GM12878 (cell line): ENCODE measurements around the gene PRR15L. TPM values are rescaled to one million over a fixed set of nuclear protein-coding genes. Genes with fewer than 3 reads are reported as not detected.

Source experiments
- ATAC-seq: fragments of 200-7000 bp; cut with Tn5 transposase; 3 replicates; pipeline ENCODE4 v1.9.1; 2020; ENCODE audit warnings: mild to moderate bottlenecking, moderate library complexity
- BruUV-seq: library from RNA; stranded (reverse); fragments of 400-500 nt; replicated peaks from 2 replicates; lab custom pipeline; 2021; lab: Mats Ljungman, UMichigan
- CTCF ChIA-PET: fragments of 300-600 bp; sonication (Branson Sonifier 250); formaldehyde crosslinking; extraction: SDS; loops from one replicate; lab custom pipeline; 2021; ENCODE audit warnings: inconsistent platforms; lab: Yijun Ruan, JAX
- POLR2A ChIA-PET: fragments of 350-600 bp; formaldehyde crosslinking; extraction: SDS; loops from one replicate; lab custom pipeline; 2021; ENCODE audit warnings: inconsistent platforms; lab: Charles Lee
- RAD21 ChIA-PET: fragments of 300-600 bp; sonication (Branson Sonifier 250); formaldehyde crosslinking; loops from one replicate; lab custom pipeline; 2023; ENCODE audit warnings: antibody characterized with exemption; ENCODE audit not compliant: unreplicated experiment; lab: Charles Lee
- SMC1A ChIA-PET: fragments of 300-600 bp; sonication (Branson Sonifier 250); formaldehyde crosslinking; loops from one replicate; lab custom pipeline; 2023; ENCODE audit not compliant: unreplicated experiment, uncharacterized antibody; lab: Charles Lee
- DNase-seq: peaks from one replicate; pipeline ENCODE4 v3.0.0-alpha.2; 2011; ENCODE audit warnings: low read depth, low spot score
- FAIRE-seq: peaks from 3 replicates; lab custom pipeline; 2011; peaks lifted over from hg19 to GRCh38; lab: Jason Lieb, UNC
- H2AFZ ChIP-seq: 2 replicates; pipeline ENCODE4 v1.6.0; 2011; ENCODE audit warnings: low read depth, low read length, control low read depth; ENCODE audit not compliant: control insufficient read depth
- H3K27ac ChIP-seq: 2 replicates; pipeline ENCODE4 v1.5.1; 2011; ENCODE audit warnings: control low read depth; ENCODE audit not compliant: control insufficient read depth, insufficient read depth
- H3K27me3 ChIP-seq, 2 experiments: replicated peaks in 1 of 2; 2 replicates each; pipeline versions ENCODE4 v1.6.0 to v1.6.1; 2011; ENCODE audit warnings: low read length in 1 of 2; ENCODE audit not compliant: control insufficient read depth in 2 of 2, insufficient read depth in 2 of 2
- H3K36me3 ChIP-seq, 2 experiments: 2 replicates each; pipeline ENCODE4 v1.5.1; 2011; ENCODE audit warnings: low read length in 1 of 2; ENCODE audit not compliant: control insufficient read depth in 2 of 2, insufficient read depth in 2 of 2
- H3K4me1 ChIP-seq: 2 replicates; pipeline ENCODE4 v1.6.1; 2011; ENCODE audit warnings: mild to moderate bottlenecking, low read length, moderate library complexity, mixed read lengths; ENCODE audit not compliant: control insufficient read depth, insufficient read depth
- H3K4me2 ChIP-seq: 2 replicates; pipeline ENCODE4 v1.6.0; 2011; ENCODE audit warnings: control low read depth; ENCODE audit not compliant: control insufficient read depth, insufficient read depth
- H3K4me3 ChIP-seq: fragments of 200-600 bp; sonication (generic); 2 replicates; pipeline ENCODE4 v1.5.1; 2016
- H3K79me2 ChIP-seq: 2 replicates; pipeline ENCODE4 v1.6.0; 2011; ENCODE audit warnings: low read length; ENCODE audit not compliant: control insufficient read depth, insufficient read depth
- H3K9ac ChIP-seq: 2 replicates; pipeline ENCODE4 v1.8.0; 2011; ENCODE audit warnings: low read length, control low read depth, mixed read lengths; ENCODE audit not compliant: control insufficient read depth, insufficient read depth
- H3K9me3 ChIP-seq: replicated peaks from 3 replicates; pipeline ENCODE4 v1.5.1; 2011; ENCODE audit warnings: mild to moderate bottlenecking, low read length; ENCODE audit not compliant: control insufficient read depth, insufficient read depth
- H4K20me1 ChIP-seq: 2 replicates; pipeline ENCODE4 v1.6.0; 2011; ENCODE audit not compliant: control insufficient read depth, insufficient read depth
- BCLAF1 ChIP-seq: fragments of 450-650 bp; IDR thresholded peaks from 2 replicates; pipeline ENCODE4 v1.6.1; 2017; ENCODE audit warnings: antibody characterized with exemption, mild to moderate bottlenecking, moderate library complexity
- ETV6 ChIP-seq, 2 experiments: fragments of 450-650 bp in 1 of 2; IDR thresholded peaks in 1 of 2; conservative IDR thresholded peaks in 1 of 2; 2 replicates each; pipeline ENCODE4 v1.6.1; 2014; ENCODE audit warnings: antibody characterized with exemption in 1 of 2, borderline replicate concordance in 1 of 2, low read depth in 1 of 2, mild to moderate bottlenecking in 1 of 2, moderate library complexity in 1 of 2
- KDM1A ChIP-seq: fragments of 200-600 bp; sonication (generic); IDR thresholded peaks from 2 replicates; pipeline ENCODE4 v1.6.1; 2016; ENCODE audit warnings: borderline replicate concordance
- NFXL1 ChIP-seq: fragments of 450-650 bp; IDR thresholded peaks from 2 replicates; pipeline ENCODE4 v1.6.1; 2017; ENCODE audit warnings: antibody characterized with exemption, mild to moderate bottlenecking, borderline replicate concordance
- SIX5 ChIP-seq: IDR thresholded peaks from 2 replicates; pipeline ENCODE4 v1.6.1; 2011; ENCODE audit warnings: mild to moderate bottlenecking, low read depth, low read length, moderate library complexity; ENCODE audit not compliant: severe bottlenecking
- SKIL ChIP-seq: fragments of 450-650 bp; IDR thresholded peaks from 2 replicates; pipeline ENCODE4 v1.6.1; 2017; ENCODE audit warnings: mild to moderate bottlenecking, low read depth, inconsistent platforms; ENCODE audit not compliant: poor library complexity, severe bottlenecking
- SP1 ChIP-seq: IDR thresholded peaks from one replicate; pipeline ENCODE4 v1.6.1; 2011; ENCODE audit warnings: low read depth, low read length
- SREBF1 ChIP-seq: IDR thresholded peaks from 2 replicates; pipeline ENCODE4 v1.6.1; 2012; ENCODE audit warnings: mild to moderate bottlenecking, low read length
- SUPT20H ChIP-seq: IDR thresholded peaks from 2 replicates; pipeline ENCODE4 v1.6.1; 2011; ENCODE audit warnings: low read depth, mild to moderate bottlenecking, low read length, moderate library complexity, borderline replicate concordance; ENCODE audit not compliant: control insufficient read depth
- ZNF207 ChIP-seq: fragments of 450-650 bp; IDR thresholded peaks from 2 replicates; pipeline ENCODE4 v1.6.1; 2014; ENCODE audit warnings: antibody characterized with exemption, mild to moderate bottlenecking, borderline replicate concordance
- ZNF622 ChIP-seq: fragments of 450-650 bp; IDR thresholded peaks from 2 replicates; pipeline ENCODE4 v1.6.1; 2017; ENCODE audit warnings: mild to moderate bottlenecking, inconsistent platforms
- ZSCAN29 ChIP-seq: fragments of 450-650 bp; IDR thresholded peaks from 2 replicates; pipeline ENCODE4 v1.6.1; 2017; ENCODE audit warnings: mild to moderate bottlenecking, moderate library complexity
- WGBS: methylation state at CpG from one replicate; pipeline ENCODE4 v1.1.6; 2016; ENCODE audit warnings: low lambda C conversion rate; ENCODE audit not compliant: insufficient replicate concordance, insufficient coverage; ENCODE audit errors: missing lambda C conversion rate; 5-methylcytosine and 5-hydroxymethylcytosine counted together
- in situ Hi-C: fragments of 300-500 bp; cut with MboI; formaldehyde crosslinking; loops from 9 replicates; pipeline ENCODE4 v1.14.3; 2018; ENCODE audit warnings: mixed read lengths
- intact Hi-C: fragments of 100-400 bp; cut with micrococcal nuclease; formaldehyde crosslinking; loops from one replicate; pipeline ENCODE4 v1.14.2; 2022; ENCODE audit not compliant: unreplicated experiment
- polyA plus RNA-seq, 11 experiments: library from polyadenylated mRNA; depleted of rRNA in 4 of 11; unstranded in 6 of 11; stranded (reverse) in 5 of 11; fragments of >200 nt; fragmentation: Nextera tagmentation in 4 of 11; fragmentation: Illumina TruSeq in 1 of 11; extraction: Ambion mirVana in 4 of 11; extraction: Trizol in 1 of 11; gene quantifications; 1 replicate in 1 of 11; 2 replicates in 10 of 11; pipeline versions ENCODE4 v1.2.1 to v1.2.3, GENCODE V29; 2011 to 2016; ENCODE audit warnings: inconsistent platforms in 2 of 11, missing spikeins in 2 of 11, low read depth in 1 of 11
- total RNA-seq, 4 experiments: library from RNA; depleted of rRNA in 3 of 4; stranded (reverse); fragments of >200 nt in 3 of 4; fragmentation: Illumina TruSeq in 1 of 4; extraction: Trizol in 1 of 4; gene quantifications; 2 replicates each; pipeline versions ENCODE4 v1.2.1 to v1.2.3, GENCODE V29; 2013 to 2021
- TF ChIP-seq, protein P1 (sequence below): fragments of 450-650 bp; IDR thresholded peaks from 2 replicates; pipeline ENCODE4 v1.6.1; 2017; ENCODE audit warnings: low read depth, mild to moderate bottlenecking, moderate library complexity

The PRR15L gene
- total and polyA plus RNA-seq, 10 of the 15 experiments (the other 5 are each of a cell fraction or from before 2014, with no cell fraction given), result 0.11 to 0.18 TPM; not detected in 8

GRCh38 chr17:47948706-47949196 is 8.9 kb downstream of the PRR15L start:
- CTCF ChIA-PET, result interaction anchor here (0.6 to 18.1 kb wide), 20 partner anchors 10 to 429 kb away, joined by 3 to 463 read pairs (median 8); partner anchors contain the start of genes CDK5RAP3, NFE2L1, PNPO and PRR15L
- Histone ChIP-seq H3K27ac (no peak overlapping the region), H3K9ac (no peak overlapping the region), H4K20me1 (no peaks in the 10 kb centered on the region), H2AFZ (no peak overlapping the region), H3K79me2 (0 out of 2 replicates have a peak, but pooled peaks cover under 1% of the 10 kb centered on the region), H3K4me3 (no peak overlapping the region), H3K4me1 (peaks cover 45% of the 10 kb centered on the region), H3K36me3 (peaks cover 3 to 8% of the 10 kb centered on the region in 2 experiments), H3K27me3 (no peaks in the 10 kb centered on the region), H3K9me3 (no peaks in the 10 kb centered on the region), H3K4me2 (peak overlapping the region; percentile 84; the same call in 1 of the 2 replicates)
- in situ Hi-C loops, result no loop called here
- FAIRE-seq (no peak), DNase-seq (no peak), ATAC-seq (peak; percentile 4)
- TF ChIP-seq SP1 (no peak), NFXL1 (no peak), SREBF1 (no peak), ZNF207 (no peak), SKIL (no peak), ZSCAN29 (no peak), KDM1A (no peak), SUPT20H (no peak), ZNF622 (no peak), BCLAF1 (no peak), SIX5 (no peak), ETV6 (conservative IDR thresholded peaks at IDR 0.05 in 1 of 2, IDR thresholded peaks at IDR 0.05 in 1 of 2; ENCODE audit: borderline replicate concordance in 1 of 2, low read depth in 1 of 2) (no peak)
- TF ChIP-seq, protein P1, sequence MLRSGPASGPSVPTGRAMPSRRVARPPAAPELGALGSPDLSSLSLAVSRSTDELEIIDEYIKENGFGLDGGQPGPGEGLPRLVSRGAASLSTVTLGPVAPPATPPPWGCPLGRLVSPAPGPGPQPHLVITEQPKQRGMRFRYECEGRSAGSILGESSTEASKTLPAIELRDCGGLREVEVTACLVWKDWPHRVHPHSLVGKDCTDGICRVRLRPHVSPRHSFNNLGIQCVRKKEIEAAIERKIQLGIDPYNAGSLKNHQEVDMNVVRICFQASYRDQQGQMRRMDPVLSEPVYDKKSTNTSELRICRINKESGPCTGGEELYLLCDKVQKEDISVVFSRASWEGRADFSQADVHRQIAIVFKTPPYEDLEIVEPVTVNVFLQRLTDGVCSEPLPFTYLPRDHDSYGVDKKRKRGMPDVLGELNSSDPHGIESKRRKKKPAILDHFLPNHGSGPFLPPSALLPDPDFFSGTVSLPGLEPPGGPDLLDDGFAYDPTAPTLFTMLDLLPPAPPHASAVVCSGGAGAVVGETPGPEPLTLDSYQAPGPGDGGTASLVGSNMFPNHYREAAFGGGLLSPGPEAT, result no peak
- intact Hi-C loops, result loop anchor here (1.0 kb wide), 2 partner anchors 22 to 70 kb away; no protein-coding TSS in a partner anchor
- no TSS peak for BruUV-seq
- RAD21 ChIA-PET, result interaction anchor here (0.6 to 7.6 kb wide), 13 partner anchors 10 to 108 kb away, joined by 3 to 126 read pairs (median 6); partner anchors contain the start of genes CDK5RAP3, SCRN2 and SP6
- SMC1A ChIA-PET, result interaction anchor here (1.0 to 8.1 kb wide), 13 partner anchors 8 to 164 kb away, joined by 3 to 158 read pairs (median 10); partner anchors contain the start of genes CDK5RAP3, PNPO, SCRN2 and SP2
- POLR2A ChIA-PET, result interaction anchor here (0.6 to 4.6 kb wide), 4 partner anchors 22 to 69 kb away, joined by 7 to 39 read pairs (median 18); partner anchors contain the start of genes CDK5RAP3 and SP2
- 43% methylated on average over 5 of the region's 5 CpGs for WGBS
